ENCODE results near the gene TM4SF1.

The TM4SF1 gene

DNA sequence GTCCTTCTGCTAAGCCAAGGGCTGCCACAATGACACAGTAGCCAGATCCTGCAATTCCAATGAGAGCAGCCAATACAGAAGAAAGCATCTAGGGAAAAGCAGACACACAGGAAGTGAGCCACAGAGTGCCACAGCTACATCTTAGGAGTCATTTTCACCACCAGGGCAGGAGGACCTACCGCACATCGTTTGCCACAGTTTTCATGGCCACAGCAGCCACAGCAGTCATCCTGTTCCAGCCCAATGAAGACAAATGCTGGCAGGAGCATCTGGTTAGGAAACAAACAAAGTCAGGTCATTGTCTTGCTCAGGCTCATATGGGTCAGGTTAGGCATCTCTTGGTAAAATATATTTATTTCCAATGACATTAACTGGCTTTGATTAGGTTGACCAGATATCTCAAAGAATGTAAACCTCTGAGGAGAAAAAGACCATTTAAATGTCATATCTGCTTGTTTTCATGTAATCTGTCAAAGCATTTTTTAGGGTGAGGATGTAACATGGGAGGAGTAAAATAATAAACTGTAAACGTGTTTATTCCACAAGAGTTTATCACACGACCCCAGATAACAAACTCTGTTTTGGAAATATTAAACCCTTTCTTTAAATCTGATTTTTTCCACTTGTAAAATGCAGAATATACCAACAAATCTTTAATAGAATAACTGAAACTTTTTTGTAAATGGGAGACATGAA, 1.8 kb downstream of the TM4SF1 start:
- Histone ChIP-seq H3K4me3 (ENCODE audit: low read depth, low read length) (no peak overlapping the region), H3K27me3 (ENCODE audit: insufficient read depth, low read depth, severe bottlenecking) (no peaks in the 10 kb centered on the region), H3K9me3 (ENCODE audit: severe bottlenecking) (peaks cover 2% of the 10 kb centered on the region), H3K27ac (no peak overlapping the region), H3K36me3 (no peaks in the 10 kb centered on the region)
- TF ChIP-seq, protein P1, sequence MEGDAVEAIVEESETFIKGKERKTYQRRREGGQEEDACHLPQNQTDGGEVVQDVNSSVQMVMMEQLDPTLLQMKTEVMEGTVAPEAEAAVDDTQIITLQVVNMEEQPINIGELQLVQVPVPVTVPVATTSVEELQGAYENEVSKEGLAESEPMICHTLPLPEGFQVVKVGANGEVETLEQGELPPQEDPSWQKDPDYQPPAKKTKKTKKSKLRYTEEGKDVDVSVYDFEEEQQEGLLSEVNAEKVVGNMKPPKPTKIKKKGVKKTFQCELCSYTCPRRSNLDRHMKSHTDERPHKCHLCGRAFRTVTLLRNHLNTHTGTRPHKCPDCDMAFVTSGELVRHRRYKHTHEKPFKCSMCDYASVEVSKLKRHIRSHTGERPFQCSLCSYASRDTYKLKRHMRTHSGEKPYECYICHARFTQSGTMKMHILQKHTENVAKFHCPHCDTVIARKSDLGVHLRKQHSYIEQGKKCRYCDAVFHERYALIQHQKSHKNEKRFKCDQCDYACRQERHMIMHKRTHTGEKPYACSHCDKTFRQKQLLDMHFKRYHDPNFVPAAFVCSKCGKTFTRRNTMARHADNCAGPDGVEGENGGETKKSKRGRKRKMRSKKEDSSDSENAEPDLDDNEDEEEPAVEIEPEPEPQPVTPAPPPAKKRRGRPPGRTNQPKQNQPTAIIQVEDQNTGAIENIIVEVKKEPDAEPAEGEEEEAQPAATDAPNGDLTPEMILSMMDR (IDR thresholded peaks at IDR 0.05; ENCODE audit: low read depth, low read length), result no peak
- DNase-seq, result no peak

DNA sequence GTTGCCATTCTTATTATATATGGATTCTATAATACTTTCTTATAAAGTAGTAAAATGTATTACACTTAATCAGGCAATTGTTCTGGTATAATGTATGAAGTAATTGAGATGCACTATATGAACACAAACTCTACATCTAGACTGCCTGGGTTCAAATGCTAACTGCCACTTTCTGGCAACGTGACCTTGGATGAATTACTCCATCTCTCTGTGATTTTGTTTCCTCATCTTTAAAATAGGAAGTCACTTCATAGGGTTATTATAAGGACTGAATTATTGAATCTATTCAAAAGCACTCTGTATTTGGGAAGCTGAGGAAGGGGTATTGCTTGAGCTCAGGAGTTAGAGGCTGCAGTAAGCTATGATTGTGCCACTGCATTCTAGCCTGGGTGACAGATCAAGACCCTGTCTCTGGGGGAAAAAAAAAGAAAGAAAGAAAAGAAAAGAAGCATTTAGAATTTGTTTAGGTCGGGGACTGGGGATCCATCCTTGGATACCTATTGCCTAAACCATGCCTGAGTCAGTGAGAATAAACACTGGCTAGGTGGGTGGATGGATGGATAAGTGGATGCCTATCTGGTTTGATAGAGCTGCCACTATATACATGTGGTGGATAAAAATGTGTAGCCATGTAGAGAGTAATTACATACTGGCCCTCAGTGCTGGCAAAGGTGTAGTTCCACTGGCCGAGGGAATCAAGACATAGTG, 2.5 kb downstream of the TM4SF1 start:
- Histone ChIP-seq H3K36me3 (no peaks in the 10 kb centered on the region), H3K27me3 (ENCODE audit: insufficient read depth, low read depth, severe bottlenecking) (no peaks in the 10 kb centered on the region), H3K9me3 (ENCODE audit: severe bottlenecking) (peaks cover 2% of the 10 kb centered on the region), H3K27ac (no peak overlapping the region), H3K4me3 (ENCODE audit: low read depth, low read length) (no peak overlapping the region)
- no peak for DNase-seq
- TF ChIP-seq, protein P1 (IDR thresholded peaks at IDR 0.05; ENCODE audit: low read depth, low read length), result no peak

DNA sequence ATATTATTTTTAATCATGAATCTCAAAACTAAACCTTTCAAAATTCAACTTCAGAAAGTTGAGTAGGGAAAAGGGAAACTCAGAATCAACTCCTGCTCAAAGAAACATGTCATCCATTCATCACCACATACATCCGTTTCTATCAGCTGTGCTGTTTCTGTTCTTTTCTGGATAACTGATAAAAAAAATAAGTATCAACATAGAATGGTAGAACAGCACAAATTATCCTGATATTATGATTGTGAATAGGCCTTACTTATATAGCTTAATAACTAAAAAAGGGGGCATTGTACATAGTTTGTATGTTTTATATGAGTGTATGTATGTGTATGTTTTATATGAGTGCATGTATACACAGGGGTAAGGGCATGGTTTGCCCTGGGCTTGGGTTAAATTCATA, 3.1 kb downstream of the TM4SF1 start:
- Histone ChIP-seq H3K27me3 (ENCODE audit: insufficient read depth, low read depth, severe bottlenecking) (no peaks in the 10 kb centered on the region), H3K9me3 (ENCODE audit: severe bottlenecking) (no peaks in the 10 kb centered on the region), H3K36me3 (no peaks in the 10 kb centered on the region), H3K4me3 (ENCODE audit: low read depth, low read length) (no peak overlapping the region), H3K27ac (no peak overlapping the region)
- DNase-seq, result no peak
- TF ChIP-seq, protein P1 (IDR thresholded peaks at IDR 0.05; ENCODE audit: low read depth, low read length), result no peak

DNA sequence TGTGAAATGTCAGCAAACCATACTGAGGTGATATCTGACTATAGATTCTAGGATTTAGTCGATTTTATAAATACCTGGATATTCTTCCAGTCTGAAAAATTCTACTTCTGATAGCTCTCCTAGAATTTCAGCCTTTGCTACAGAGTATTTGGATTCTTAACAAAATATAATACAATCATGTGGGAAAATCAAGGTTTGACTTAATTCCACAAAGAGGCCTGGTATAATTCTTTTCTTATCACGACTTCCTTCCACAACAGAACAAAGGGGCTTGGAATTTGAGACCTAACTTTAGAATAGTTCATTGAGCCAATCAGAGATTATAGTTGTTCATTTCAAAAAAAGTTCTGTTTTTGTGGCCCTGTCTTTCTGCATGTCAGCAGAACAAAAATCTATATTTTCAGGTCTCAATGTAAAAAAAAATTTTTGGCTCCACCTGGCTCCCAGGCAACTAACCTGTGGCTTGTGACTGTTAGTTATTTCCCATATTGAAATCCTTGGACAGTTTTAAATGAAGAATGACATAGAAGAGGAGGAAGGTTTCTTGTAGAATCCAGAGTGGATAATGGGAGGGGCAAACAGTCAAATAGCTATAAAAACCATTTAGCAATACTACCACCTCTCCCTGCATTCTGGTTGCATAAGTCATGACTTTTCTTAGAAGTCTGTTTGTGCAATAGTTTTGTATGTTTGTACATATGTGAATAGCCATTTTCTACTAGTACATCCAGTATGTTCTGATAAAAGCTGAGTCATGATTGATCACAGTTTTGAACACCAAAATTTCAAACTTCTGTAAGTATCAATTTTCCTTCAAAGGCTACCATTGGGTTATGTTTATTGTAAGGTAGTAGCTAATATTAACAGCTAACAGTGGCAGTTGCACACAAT, 4.0 kb downstream of the TM4SF1 start:
- TF ChIP-seq, protein P1 (IDR thresholded peaks at IDR 0.05; ENCODE audit: low read depth, low read length), result no peak
- H3K36me3 ChIP-seq, result no peaks in the 10 kb centered on the region
- H3K9me3 ChIP-seq (ENCODE audit: severe bottlenecking), result no peaks in the 10 kb centered on the region
- no peak for DNase-seq
- no peaks in the 10 kb centered on the region for H3K27me3 ChIP-seq (ENCODE audit: insufficient read depth, low read depth, severe bottlenecking)
- no peak overlapping the region for H3K4me3 ChIP-seq (ENCODE audit: low read depth, low read length)
- no peak overlapping the region for H3K27ac ChIP-seq

DNA sequence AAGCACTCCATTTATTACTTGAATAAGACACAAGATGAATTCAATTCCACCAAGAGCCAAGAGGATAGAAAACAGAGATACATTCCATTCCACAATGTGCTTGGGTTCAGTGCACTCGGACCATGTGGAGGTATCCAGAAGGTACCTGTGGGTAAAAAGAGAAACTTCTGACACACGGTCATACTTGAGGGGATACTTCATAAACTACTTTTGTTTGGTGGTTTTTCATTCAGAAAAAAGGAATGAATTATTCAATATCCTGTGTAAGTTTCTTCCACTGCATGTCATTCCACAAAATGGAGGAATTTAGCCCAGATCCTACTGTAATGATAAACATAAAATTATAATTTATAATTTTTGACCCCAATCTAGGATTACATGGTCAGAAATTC, 5.7 kb downstream of the TM4SF1 start:
- TF ChIP-seq, protein P1 (IDR thresholded peaks at IDR 0.05; ENCODE audit: low read depth, low read length), result no peak
- Histone ChIP-seq H3K4me3 (ENCODE audit: low read depth, low read length) (no peak overlapping the region), H3K27ac (no peak overlapping the region), H3K9me3 (ENCODE audit: severe bottlenecking) (no peaks in the 10 kb centered on the region), H3K27me3 (ENCODE audit: insufficient read depth, low read depth, severe bottlenecking) (no peaks in the 10 kb centered on the region), H3K36me3 (no peaks in the 10 kb centered on the region)
- DNase-seq, result no peak

All from WERI-Rb-1 (cell line).